Measurements from ENCODE around the gene GTF2H2.
"Not testable (repeated sequence)": the region's sequence is repeated elsewhere in the genome, so short reads cannot be mapped to it uniquely, and the experiment has no call there.

GTF2H2 gene

DNA sequence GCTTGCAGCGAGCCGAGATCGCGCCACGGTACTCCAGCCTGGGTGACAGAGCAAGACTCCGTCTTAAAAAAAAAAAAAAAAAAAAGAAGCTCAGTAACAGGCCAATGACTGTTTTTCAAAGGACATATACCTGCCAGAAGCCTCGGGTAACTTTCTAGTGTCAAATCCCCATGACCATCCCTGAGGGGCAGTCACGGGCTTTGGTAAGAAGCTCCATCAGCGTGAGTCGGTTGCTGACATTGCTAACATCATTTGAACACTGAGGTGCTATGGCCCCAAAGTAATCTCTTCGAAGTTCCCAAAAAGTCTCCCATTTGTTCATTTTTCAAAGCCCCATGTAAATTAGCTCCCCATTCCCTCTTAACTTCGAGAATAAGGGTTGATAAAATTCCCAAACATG is 53.9 kb downstream of the GTF2H2 start:
- DNase-seq (ENCODE audit: low spot score), result no peak

DNA sequence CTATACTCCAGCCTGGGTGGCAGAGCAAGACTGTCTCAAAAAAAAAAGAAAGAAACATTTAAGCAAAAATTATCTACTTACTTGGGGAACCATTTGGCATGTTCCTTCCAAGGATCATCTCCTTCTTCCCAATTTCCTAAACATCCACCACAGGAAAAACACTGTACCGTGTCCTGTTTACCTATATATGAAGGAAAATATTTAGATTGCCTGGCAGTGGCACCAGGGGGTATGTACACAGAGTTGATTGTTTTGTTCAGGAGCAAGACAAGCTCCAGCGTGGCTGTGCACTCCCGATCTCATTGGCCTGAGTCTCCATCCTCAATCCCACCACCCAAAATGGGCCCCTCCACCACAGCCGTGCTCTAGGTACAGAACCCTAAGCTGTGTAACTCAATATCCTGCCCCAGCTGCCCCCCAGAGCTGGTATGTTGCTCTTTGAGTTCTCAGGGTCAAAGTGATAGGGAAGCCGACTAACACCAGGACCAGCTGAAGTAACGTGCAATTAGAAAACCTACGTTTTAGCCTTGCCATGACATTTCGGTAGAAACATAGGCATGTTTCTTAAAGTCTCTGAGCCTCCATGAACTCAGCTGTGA is 56.2 kb downstream of the GTF2H2 start:
- no peak for DNase-seq (ENCODE audit: low spot score)

DNA sequence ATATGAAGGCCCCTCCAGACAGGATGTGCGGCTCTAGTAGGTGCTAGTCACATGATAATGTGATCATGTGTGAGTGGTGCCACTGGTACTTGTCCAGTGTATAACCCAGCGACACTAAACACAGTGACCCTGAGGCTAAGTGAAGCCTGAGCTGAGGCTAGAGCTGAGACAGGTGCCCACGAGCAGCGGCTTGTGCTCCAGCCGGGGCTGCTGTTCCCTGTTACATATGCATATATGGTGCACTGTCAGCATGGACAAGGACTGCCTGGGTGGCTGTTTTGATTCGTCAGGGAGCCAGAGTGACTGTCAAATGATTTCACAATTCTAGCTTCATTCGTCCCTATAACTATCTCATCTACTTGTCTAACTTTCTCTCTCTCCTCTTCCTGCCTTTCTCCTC is 60.5 kb downstream of the GTF2H2 start:
- not testable (repeated sequence) for DNase-seq (ENCODE audit: low spot score)
